Measurements from ENCODE around the gene SET. TPM values are rescaled to one million over a fixed set of nuclear protein-coding genes. Genes with fewer than 3 reads are reported as not detected.

Gene SET
- total and polyA plus RNA-seq, 2 of the 8 experiments (the other 6 are each of a cell fraction or from before 2014, with no cell fraction given): 466 to 1,345 TPM

GRCh38 chr9:128728298-128728697, 39.3 kb downstream of the SET start:
- no peak for FAIRE-seq
- CTCF ChIA-PET (ENCODE audit: partially characterized antibody): interaction anchor here (0.8 to 2.6 kb wide), 4 partner anchors 13 to 93 kb away, joined by 3 to 9 read pairs (median 3); partner anchors contain the start of gene PKN3
- TF ChIP-seq TAF1 (IDR thresholded peaks at IDR 0.05; ENCODE audit: low read depth, low read length) (no peak), RFX5 (IDR thresholded peaks at IDR 0.05; ENCODE audit: borderline replicate concordance, low read depth, low read length) (no peak), TAF7 (optimal IDR thresholded peaks at IDR 0.05; ENCODE audit: borderline replicate concordance, low read depth, low read length) (no peak), ATF2 (IDR thresholded peaks at IDR 0.05; ENCODE audit: low read length) (no peak), CTBP2 (IDR thresholded peaks at IDR 0.05; ENCODE audit: borderline replicate concordance, insufficient read depth, insufficient read length, low read length) (no peak), NRF1 (IDR thresholded peaks at IDR 0.05; ENCODE audit: low read depth, low read length) (no peak), SUZ12 (IDR thresholded peaks at IDR 0.05; ENCODE audit: low read length) (no peak), KDM1A (IDR thresholded peaks at IDR 0.05; ENCODE audit: borderline replicate concordance, low read length) (no peak), SAP30 (IDR thresholded peaks at IDR 0.05; ENCODE audit: insufficient read depth, insufficient replicate concordance, low read length) (no peak), ATF3 (IDR thresholded peaks at IDR 0.05; ENCODE audit: insufficient read depth, low read depth, low read length) (no peak)

More at GRCh38 chr9:128728298-128728697, 39.3 kb downstream of the SET start:
- Histone ChIP-seq H3K56ac (replicated peaks; ENCODE audit: insufficient read length, low read depth, low read length) (no peak overlapping the region), H2AFZ (ENCODE audit: low read length) (no peak overlapping the region), H3K4ac (replicated peaks; ENCODE audit: insufficient read length, low read depth, low read length) (no peak overlapping the region), H3K23me2 (ENCODE audit: low read depth, low read length) (peaks cover 7% of the 10 kb centered on the region), H3K27ac (ENCODE audit: low read depth, low read length) (no peak overlapping the region), H4K8ac (ENCODE audit: extremely low read depth, insufficient read depth, low read length) (no peak overlapping the region), H3K79me2 (ENCODE audit: control insufficient read depth in 1 of 2, insufficient read depth in 2 of 2, low read length in 2 of 2) (no peaks in the 10 kb centered on the region), H3K27me3 (replicated peaks in 1 of 4; ENCODE audit: control insufficient read depth in 3 of 4, extremely low read depth in 1 of 4, insufficient read depth in 3 of 4, low read length in 3 of 4) (no peaks in the 10 kb centered on the region), H3K9ac (replicated peaks in 1 of 4; ENCODE audit: extremely low read depth in 1 of 4, low read depth in 3 of 4, low read length in 3 of 4) (no peak overlapping the region), H3K4me2 (ENCODE audit: insufficient read depth in 1 of 2, low read depth in 2 of 2, low read length in 2 of 2) (no peak overlapping the region), H2BK12ac (ENCODE audit: low read depth, low read length) (no peak overlapping the region), H2BK15ac (ENCODE audit: low read length) (no peak overlapping the region), H3K9me3 (ENCODE audit: insufficient read depth in 2 of 2, low read depth in 1 of 2, low read length in 1 of 2) (no peaks in the 10 kb centered on the region), H3K36me3 (ENCODE audit: control insufficient read depth in 2 of 4, insufficient read depth in 4 of 4, low read length in 3 of 4) (peaks cover 0 to 2% (median under 1%) of the 10 kb centered on the region in 4 experiments; a peak in 1 of 8 replicates), H3K18ac (ENCODE audit: extremely low read depth, low read length) (no peak overlapping the region), H4K5ac (ENCODE audit: insufficient read length, low read depth, low read length) (no peak overlapping the region), H3K23ac (ENCODE audit: insufficient read length) (no peak overlapping the region), H2BK120ac (replicated peaks; ENCODE audit: low read depth, low read length) (no peak overlapping the region), H3K14ac (ENCODE audit: insufficient read length) (no peak overlapping the region), H3K79me1 (ENCODE audit: low read depth, low read length) (peaks cover 2% of the 10 kb centered on the region; the same call in 1 of the 2 replicates), H2BK20ac (ENCODE audit: low read length) (no peak overlapping the region), H4K20me1 (replicated peaks in 1 of 2; ENCODE audit: control insufficient read depth in 1 of 2, insufficient read depth in 2 of 2, low read length in 2 of 2) (no peaks in the 10 kb centered on the region), H4K91ac (replicated peaks; ENCODE audit: insufficient read length, low read length) (no peak overlapping the region), H3K4me3 (ENCODE audit: extremely low read depth in 1 of 4, insufficient read depth in 2 of 4, low read depth in 3 of 4, low read length in 4 of 4) (no peak overlapping the region), H3K4me1 (replicated peaks in 1 of 4; ENCODE audit: control insufficient read depth in 3 of 4, insufficient read depth in 4 of 4, low read length in 3 of 4) (peaks cover 0 to under 1% (median 0%) of the 10 kb centered on the region in 4 experiments; a peak in 2 of 7 replicates), H2AK5ac (ENCODE audit: low read depth, low read length) (no peak overlapping the region; the same call in 1 of the 2 replicates), H2BK5ac (ENCODE audit: low read depth, low read length) (no peak overlapping the region)
- no peak for DNase-seq (ENCODE audit: low read depth in 1 of 2, low spot score in 2 of 2)
- 96% methylated on average over 6 of the region's 7 CpGs; no CpG with 5 or more reads in 1 of the 2 experiments for WGBS, 2 experiments (ENCODE audit: extremely low coverage in 1 of 2, insufficient coverage in 1 of 2, insufficient read length in 1 of 2, insufficient replicate concordance in 2 of 2, low coverage in 1 of 2, low lambda C conversion rate in 2 of 2, missing lambda C conversion rate in 1 of 2)
- POLR2A ChIA-PET (ENCODE audit: partially characterized antibody): interaction anchor here (1.4 to 1.8 kb wide), 4 partner anchors 19 to 45 kb away, joined by 3 to 4 read pairs (median 4); no protein-coding TSS in a partner anchor

Measured in H1 (cell line).